Measurements from ENCODE around the gene C19orf47.
"Not testable (repeated sequence)": the region's sequence is repeated elsewhere in the genome, so short reads cannot be mapped to it uniquely, and the experiment has no call there.

Gene C19orf47

GRCh38 chr19:40336601-40336900 lies 11.6 kb downstream of the C19orf47 start:
- CTCF ChIA-PET = interaction anchor here (0.6 to 1.3 kb wide), 2 partner anchors 28 to 31 kb away, joined by 3 to 4 read pairs; no protein-coding TSS in a partner anchor
- DNase-seq = no peak
- Histone ChIP-seq H3K27ac (ENCODE audit: insufficient read depth in 1 of 2, low read depth in 1 of 2, low read length in 2 of 2, poor library complexity in 1 of 2, severe bottlenecking in 2 of 2) (no peak overlapping the region), H3K4me1 (ENCODE audit: control extremely low read depth in 1 of 4, control insufficient read depth in 4 of 4, insufficient read depth in 4 of 4, low read length in 3 of 4) (no peaks in the 10 kb centered on the region), H3K4me3 (ENCODE audit: control insufficient read depth in 1 of 7, extremely low read depth in 1 of 7, insufficient read depth in 4 of 7, low read depth in 2 of 7, low read length in 6 of 7) (no peak overlapping the region), H3K9me3 (ENCODE audit: control extremely low read depth in 1 of 5, control insufficient read depth in 4 of 5, insufficient read depth in 2 of 5, low read depth in 1 of 5, low read length in 4 of 5) (no peaks in the 10 kb centered on the region), H3K36me3 (ENCODE audit: control insufficient read depth in 4 of 4, insufficient read depth in 4 of 4, low read length in 3 of 4) (peaks cover 9 to 47% (median 32%) of the 10 kb centered on the region in 4 experiments), H3K27me3 (replicated peaks in 2 of 5; ENCODE audit: control insufficient read depth in 4 of 5, insufficient read depth in 5 of 5, low read length in 4 of 5) (no peaks in the 10 kb centered on the region)
- POLR2A ChIA-PET = no interaction called here
- 100% methylated on average over 2 of the region's 2 CpGs for WGBS (ENCODE audit: insufficient coverage)

GRCh38 chr19:40335855-40336600 lies 12.2 kb downstream of the C19orf47 start:
- ChIA-PET CTCF (interaction anchor here (0.6 to 1.3 kb wide), 2 partner anchors 27 to 31 kb away, joined by 3 to 4 read pairs; no protein-coding TSS in a partner anchor), POLR2A (interaction anchor here (0.6 kb wide), 1 partner anchor 410 kb away, joined by 3 read pairs; no protein-coding TSS in a partner anchor)
- DNase-seq = no peak
- no peak overlapping the region for H3K4me3 ChIP-seq (ENCODE audit: control insufficient read depth in 1 of 7, extremely low read depth in 1 of 7, insufficient read depth in 4 of 7, low read depth in 2 of 7, low read length in 6 of 7)
- no peaks in the 10 kb centered on the region for H3K9me3 ChIP-seq (ENCODE audit: control extremely low read depth in 1 of 5, control insufficient read depth in 4 of 5, insufficient read depth in 2 of 5, low read depth in 1 of 5, low read length in 4 of 5)
- H3K27me3 ChIP-seq (replicated peaks in 2 of 5; ENCODE audit: control insufficient read depth in 4 of 5, insufficient read depth in 5 of 5, low read length in 4 of 5) = no peaks in the 10 kb centered on the region
- H3K27ac ChIP-seq (ENCODE audit: insufficient read depth in 1 of 2, low read depth in 1 of 2, low read length in 2 of 2, poor library complexity in 1 of 2, severe bottlenecking in 2 of 2) = no peak overlapping the region
- 99% methylated on average over 11 of the region's 15 CpGs for WGBS (ENCODE audit: insufficient coverage)
- no peaks in the 10 kb centered on the region for H3K4me1 ChIP-seq (ENCODE audit: control extremely low read depth in 1 of 4, control insufficient read depth in 4 of 4, insufficient read depth in 4 of 4, low read length in 3 of 4)
- H3K36me3 ChIP-seq (ENCODE audit: control insufficient read depth in 4 of 4, insufficient read depth in 4 of 4, low read length in 3 of 4) = peaks cover 12 to 51% (median 34%) of the 10 kb centered on the region in 4 experiments

GRCh38 chr19:40335101-40335500 lies 13.1 kb downstream of the C19orf47 start:
- Histone ChIP-seq H3K4me1 (ENCODE audit: control extremely low read depth in 1 of 4, control insufficient read depth in 4 of 4, insufficient read depth in 4 of 4, low read length in 3 of 4) (no peaks in the 10 kb centered on the region), H3K36me3 (ENCODE audit: control insufficient read depth in 4 of 4, insufficient read depth in 4 of 4, low read length in 3 of 4) (peaks cover 18 to 58% (median 37%) of the 10 kb centered on the region in 4 experiments), H3K27me3 (replicated peaks in 2 of 5; ENCODE audit: control insufficient read depth in 4 of 5, insufficient read depth in 5 of 5, low read length in 4 of 5) (no peaks in the 10 kb centered on the region), H3K9me3 (ENCODE audit: control extremely low read depth in 1 of 5, control insufficient read depth in 4 of 5, insufficient read depth in 2 of 5, low read depth in 1 of 5, low read length in 4 of 5) (no peaks in the 10 kb centered on the region), H3K27ac (ENCODE audit: insufficient read depth in 1 of 2, low read depth in 1 of 2, low read length in 2 of 2, poor library complexity in 1 of 2, severe bottlenecking in 2 of 2) (no peak overlapping the region), H3K4me3 (ENCODE audit: control insufficient read depth in 1 of 7, extremely low read depth in 1 of 7, insufficient read depth in 4 of 7, low read depth in 2 of 7, low read length in 6 of 7) (no peak overlapping the region)
- ChIA-PET POLR2A (interaction anchor here (0.7 kb wide), 1 partner anchor 32 kb away, joined by 4 read pairs; no protein-coding TSS in a partner anchor), CTCF (interaction anchor here (0.6 kb wide), 1 partner anchor 17 kb away, joined by 3 read pairs; no protein-coding TSS in a partner anchor)
- no peak for DNase-seq

DNA sequence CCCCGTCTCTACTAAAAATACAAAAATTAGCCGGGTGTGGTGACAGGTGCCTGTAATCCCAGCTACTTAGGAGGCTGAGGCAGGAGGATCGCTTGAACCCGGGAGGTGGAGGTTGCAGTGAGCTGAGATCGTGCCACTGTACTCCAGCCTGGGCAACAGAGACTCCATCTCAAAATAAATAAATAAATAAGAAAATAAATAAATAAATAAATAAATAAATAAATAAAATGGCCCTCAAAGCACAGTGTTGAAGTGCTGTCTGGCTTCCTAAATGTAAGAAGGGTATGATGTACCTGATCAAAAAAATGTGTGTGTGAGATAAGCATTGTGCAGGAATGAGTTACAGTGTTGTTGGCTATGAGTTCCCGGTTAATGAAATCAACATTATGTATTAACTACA lies 15.1 kb downstream of the C19orf47 start:
- H3K27me3 ChIP-seq (replicated peaks in 2 of 5; ENCODE audit: control insufficient read depth in 4 of 5, insufficient read depth in 5 of 5, low read length in 4 of 5); CTCF ChIA-PET; H3K4me3 ChIP-seq (ENCODE audit: control insufficient read depth in 1 of 7, extremely low read depth in 1 of 7, insufficient read depth in 4 of 7, low read depth in 2 of 7, low read length in 6 of 7); H3K9me3 ChIP-seq (ENCODE audit: control extremely low read depth in 1 of 5, control insufficient read depth in 4 of 5, insufficient read depth in 2 of 5, low read depth in 1 of 5, low read length in 4 of 5); DNase-seq; H3K4me1 ChIP-seq (ENCODE audit: control extremely low read depth in 1 of 4, control insufficient read depth in 4 of 4, insufficient read depth in 4 of 4, low read length in 3 of 4); H3K27ac ChIP-seq (ENCODE audit: insufficient read depth in 1 of 2, low read depth in 1 of 2, low read length in 2 of 2, poor library complexity in 1 of 2, severe bottlenecking in 2 of 2); POLR2A ChIA-PET: not testable (repeated sequence)
- peaks cover 21 to 72% (median 43%) of the 10 kb centered on the region in 4 experiments for H3K36me3 ChIP-seq (ENCODE audit: control insufficient read depth in 4 of 4, insufficient read depth in 4 of 4, low read length in 3 of 4)
- no CpG with 5 or more reads among the region's 6 CpGs for WGBS (ENCODE audit: insufficient coverage)

DNA sequence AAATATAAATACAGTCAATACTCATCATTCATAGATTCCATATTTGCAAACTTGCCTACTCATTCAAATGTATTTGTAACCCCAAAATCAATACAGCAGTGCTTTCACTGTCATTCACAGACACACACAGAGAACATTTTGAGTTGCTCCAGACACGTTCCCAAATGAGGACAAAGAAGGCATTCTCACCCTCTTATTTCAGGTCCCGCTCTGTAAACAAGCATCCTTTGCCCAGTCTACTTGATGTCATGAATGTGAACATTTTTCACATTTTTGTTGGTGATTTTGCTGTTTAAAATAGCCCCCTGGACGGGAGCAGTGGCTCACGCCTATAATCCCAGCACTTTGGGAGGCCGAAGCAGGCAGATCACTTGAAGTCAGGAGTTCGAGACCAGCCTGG lies 15.5 kb downstream of the C19orf47 start:
- Histone ChIP-seq H3K27me3 (replicated peaks in 2 of 5; ENCODE audit: control insufficient read depth in 4 of 5, insufficient read depth in 5 of 5, low read length in 4 of 5) (no peaks in the 10 kb centered on the region), H3K27ac (ENCODE audit: insufficient read depth in 1 of 2, low read depth in 1 of 2, low read length in 2 of 2, poor library complexity in 1 of 2, severe bottlenecking in 2 of 2) (no peak overlapping the region), H3K4me1 (ENCODE audit: control extremely low read depth in 1 of 4, control insufficient read depth in 4 of 4, insufficient read depth in 4 of 4, low read length in 3 of 4) (no peaks in the 10 kb centered on the region), H3K9me3 (ENCODE audit: control extremely low read depth in 1 of 5, control insufficient read depth in 4 of 5, insufficient read depth in 2 of 5, low read depth in 1 of 5, low read length in 4 of 5) (no peaks in the 10 kb centered on the region), H3K36me3 (ENCODE audit: control insufficient read depth in 4 of 4, insufficient read depth in 4 of 4, low read length in 3 of 4) (peaks cover 24 to 76% (median 47%) of the 10 kb centered on the region in 4 experiments), H3K4me3 (ENCODE audit: control insufficient read depth in 1 of 7, extremely low read depth in 1 of 7, insufficient read depth in 4 of 7, low read depth in 2 of 7, low read length in 6 of 7) (no peak overlapping the region)
- POLR2A ChIA-PET = no interaction called here
- CTCF ChIA-PET = no interaction called here
- no peak for DNase-seq
- 96% methylated on average over 3 of the region's 6 CpGs for WGBS (ENCODE audit: insufficient coverage)

DNA sequence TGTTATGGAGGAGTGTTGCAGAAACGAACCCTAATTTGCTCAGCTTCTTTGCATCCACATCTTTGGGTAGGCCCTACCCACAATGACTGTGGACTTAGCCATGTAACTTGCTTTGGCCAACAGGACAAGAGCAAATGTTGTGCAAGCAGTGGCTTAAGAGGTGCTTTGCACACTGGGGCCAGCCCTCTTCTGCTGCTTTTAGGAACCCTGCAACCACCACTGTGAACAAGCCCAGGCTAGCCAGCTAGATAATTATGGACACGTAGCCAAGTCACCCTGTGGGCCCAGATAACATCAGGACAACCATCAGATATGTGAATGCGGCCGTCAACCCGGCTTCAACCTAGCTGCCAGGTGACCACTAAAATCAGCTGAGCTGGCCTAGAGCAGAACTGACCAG lies 17.1 kb downstream of the C19orf47 start:
- Histone ChIP-seq H3K4me3 (ENCODE audit: control insufficient read depth in 1 of 7, extremely low read depth in 1 of 7, insufficient read depth in 4 of 7, low read depth in 2 of 7, low read length in 6 of 7) (no peak overlapping the region), H3K36me3 (ENCODE audit: control insufficient read depth in 4 of 4, insufficient read depth in 4 of 4, low read length in 3 of 4) (peaks cover 23 to 76% (median 55%) of the 10 kb centered on the region in 4 experiments), H3K4me1 (ENCODE audit: control extremely low read depth in 1 of 4, control insufficient read depth in 4 of 4, insufficient read depth in 4 of 4, low read length in 3 of 4) (no peaks in the 10 kb centered on the region), H3K27me3 (replicated peaks in 2 of 5; ENCODE audit: control insufficient read depth in 4 of 5, insufficient read depth in 5 of 5, low read length in 4 of 5) (no peaks in the 10 kb centered on the region), H3K27ac (ENCODE audit: insufficient read depth in 1 of 2, low read depth in 1 of 2, low read length in 2 of 2, poor library complexity in 1 of 2, severe bottlenecking in 2 of 2) (no peak overlapping the region), H3K9me3 (ENCODE audit: control extremely low read depth in 1 of 5, control insufficient read depth in 4 of 5, insufficient read depth in 2 of 5, low read depth in 1 of 5, low read length in 4 of 5) (no peaks in the 10 kb centered on the region)
- no peak for DNase-seq
- 100% methylated on average over 2 of the region's 5 CpGs for WGBS (ENCODE audit: insufficient coverage)
- ChIA-PET POLR2A (no interaction called here), CTCF (no interaction called here)

DNA sequence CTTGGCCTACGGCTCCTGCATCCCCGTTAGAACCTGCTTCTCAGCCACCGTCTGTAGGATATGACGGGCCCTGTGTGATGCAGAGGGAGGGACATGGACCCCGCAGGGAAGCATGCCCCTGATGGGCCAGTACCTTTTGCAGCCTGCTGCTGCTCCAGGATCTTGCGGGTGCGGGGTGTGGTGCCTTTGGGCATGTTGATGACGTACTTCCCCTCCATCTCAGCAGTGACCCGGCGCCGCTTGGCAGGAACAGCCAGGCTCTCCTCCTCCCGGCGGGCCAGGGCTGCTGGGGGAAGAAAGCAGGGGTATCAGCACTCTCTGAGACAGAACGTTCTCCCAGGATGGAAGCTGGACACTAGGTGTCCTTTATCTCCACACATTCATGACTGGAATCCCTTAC lies 22.0 kb downstream of the C19orf47 start:
- DNase-seq = no peak
- POLR2A ChIA-PET = no interaction called here
- WGBS (ENCODE audit: insufficient coverage) = 92% methylated on average over 10 of the region's 14 CpGs
- Histone ChIP-seq H3K36me3 (ENCODE audit: control insufficient read depth in 4 of 4, insufficient read depth in 4 of 4, low read length in 3 of 4) (peaks cover 15 to 87% (median 75%) of the 10 kb centered on the region in 4 experiments), H3K4me1 (ENCODE audit: control extremely low read depth in 1 of 4, control insufficient read depth in 4 of 4, insufficient read depth in 4 of 4, low read length in 3 of 4) (no peaks in the 10 kb centered on the region), H3K27me3 (replicated peaks in 2 of 5; ENCODE audit: control insufficient read depth in 4 of 5, insufficient read depth in 5 of 5, low read length in 4 of 5) (no peaks in the 10 kb centered on the region), H3K4me3 (ENCODE audit: control insufficient read depth in 1 of 7, extremely low read depth in 1 of 7, insufficient read depth in 4 of 7, low read depth in 2 of 7, low read length in 6 of 7) (no peak overlapping the region), H3K27ac (ENCODE audit: insufficient read depth in 1 of 2, low read depth in 1 of 2, low read length in 2 of 2, poor library complexity in 1 of 2, severe bottlenecking in 2 of 2) (no peak overlapping the region), H3K9me3 (ENCODE audit: control extremely low read depth in 1 of 5, control insufficient read depth in 4 of 5, insufficient read depth in 2 of 5, low read depth in 1 of 5, low read length in 4 of 5) (no peaks in the 10 kb centered on the region)
- CTCF ChIA-PET = interaction anchor here (1.5 kb wide), 1 partner anchor 21 kb away, joined by 5 read pairs; no protein-coding TSS in a partner anchor

All from common myeloid progenitor, CD34-positive (primary cell).